Activated CD8-positive, alpha-beta memory T cell treated with anti-CD3 and anti-CD28 coated beads, Interleukin-2, amount 50 U/mL, for 4 hours (primary cell): Measurements from ENCODE around the gene PPP1R9B.

Experiments used
- DNase-seq: peaks from one replicate; pipeline ENCODE4 v3.0.0-alpha.2; 2020

The PPP1R9B gene

DNA sequence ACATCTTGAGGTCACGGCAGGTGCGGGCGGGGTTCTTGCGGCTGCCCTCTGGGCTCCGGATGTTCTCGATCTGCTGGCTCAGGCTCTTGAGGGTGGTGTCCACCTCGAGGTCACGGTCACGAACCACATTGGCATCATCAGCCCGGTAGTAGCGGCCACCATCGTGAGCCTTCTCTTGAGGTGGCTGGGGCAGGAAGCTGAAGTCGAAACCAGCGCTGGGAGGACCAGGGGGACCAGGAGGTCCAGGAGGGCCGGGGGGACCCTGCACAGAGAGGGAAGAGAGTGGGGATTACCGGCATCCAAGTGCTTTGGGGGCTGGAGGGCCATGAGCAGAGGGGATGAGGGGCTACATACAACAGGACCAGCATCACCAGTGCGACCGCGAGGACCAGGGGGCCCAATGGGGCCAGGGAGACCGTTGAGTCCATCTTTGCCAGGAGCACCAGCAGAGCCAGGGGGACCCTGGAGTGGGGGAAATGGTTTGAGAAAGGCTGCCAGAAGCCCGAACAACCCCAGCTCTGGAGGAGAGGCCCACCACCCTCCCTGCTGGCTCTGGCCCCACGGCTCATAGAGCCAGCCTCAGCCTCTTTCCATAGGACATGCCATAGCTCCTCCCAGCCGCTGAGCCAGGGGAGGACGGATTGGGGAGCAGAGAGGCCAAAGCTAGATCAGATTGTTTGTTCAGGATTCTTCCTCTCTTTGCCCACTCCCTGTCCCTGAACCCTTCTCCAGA is 36.4 kb upstream of the PPP1R9B start:
- DNase-seq, result no peak

- no peak for DNase-seq
Measured at GRCh38 chr17:50185631-50186471, 35.4 kb upstream of the PPP1R9B start.

GRCh38 chr17:50184611-50185398 is 34.3 kb upstream of the PPP1R9B start:
- no peak for DNase-seq

DNA sequence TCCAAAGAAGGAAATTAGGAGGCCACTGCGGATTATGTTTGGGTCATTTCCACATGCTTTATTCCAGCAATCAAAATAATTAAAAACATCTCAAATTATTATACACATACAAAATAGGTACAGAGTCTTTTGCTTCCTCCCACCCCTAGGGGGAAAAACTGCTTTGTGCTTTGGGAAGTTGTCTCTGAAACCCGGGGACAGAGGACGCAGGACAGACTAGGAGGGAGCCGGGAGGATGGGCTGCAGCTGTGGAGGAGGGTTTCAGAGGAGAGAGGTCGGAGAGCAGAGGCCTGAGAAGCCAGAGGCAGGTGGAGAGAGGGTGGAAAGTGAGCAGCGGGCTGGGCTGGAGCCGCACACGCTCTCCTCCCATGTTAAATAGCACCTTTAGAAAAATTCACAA is 33.6 kb upstream of the PPP1R9B start:
- DNase-seq, result no peak

DNA sequence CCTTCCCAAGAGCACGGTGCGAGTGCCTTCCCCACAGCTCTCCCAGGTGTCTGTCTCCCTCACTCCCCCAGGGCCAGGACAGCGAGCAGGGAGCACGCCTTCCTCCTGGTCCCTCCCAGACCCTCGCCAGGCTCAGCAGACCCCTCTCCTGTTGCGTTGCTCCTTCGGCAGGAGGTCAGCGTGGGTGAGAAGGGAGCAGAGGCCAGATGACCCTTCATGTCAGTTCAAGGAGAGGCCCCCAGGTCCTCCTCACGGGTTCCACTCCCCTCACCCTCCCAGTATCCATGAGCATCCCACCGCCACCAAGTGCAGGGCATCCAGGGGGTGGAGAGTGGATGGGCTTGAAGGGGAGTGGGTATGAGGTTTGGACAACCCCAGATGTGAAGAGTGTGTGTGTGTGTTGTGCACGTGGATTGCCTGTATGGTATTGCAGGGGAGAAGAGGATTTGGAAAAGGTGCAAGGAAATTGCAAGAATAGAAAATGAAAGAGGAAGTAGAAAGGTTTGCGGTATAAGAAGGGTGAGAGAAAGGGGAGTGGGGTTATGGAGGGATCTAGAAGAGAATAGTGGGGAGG is 33.0 kb upstream of the PPP1R9B start:
- no peak for DNase-seq

GRCh38 chr17:50182783-50183420 is 32.4 kb upstream of the PPP1R9B start:
- DNase-seq, result no peak

GRCh38 chr17:50181591-50182560 is 31.4 kb upstream of the PPP1R9B start:
- DNase-seq, result no peak

DNA sequence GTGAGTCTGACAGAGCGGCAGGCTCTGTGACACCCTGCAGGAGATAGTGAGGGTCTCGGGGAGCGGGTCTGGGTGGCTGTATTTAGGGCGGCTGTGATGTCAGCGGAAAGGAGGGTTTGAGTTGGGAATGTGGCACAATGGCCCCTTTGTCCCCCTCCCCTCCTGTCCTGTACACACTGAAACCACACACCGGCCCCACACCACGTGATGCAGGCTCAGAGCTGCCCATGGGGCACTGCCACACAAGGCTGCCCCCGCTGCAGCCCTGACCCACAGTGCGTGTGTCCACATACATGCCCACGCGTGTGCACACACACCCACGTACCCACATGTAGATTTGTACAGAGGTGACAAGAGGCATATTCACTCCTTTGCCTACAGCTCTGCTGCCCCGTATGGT is 30.7 kb upstream of the PPP1R9B start:
- no peak for DNase-seq

GRCh38 chr17:50180620-50181019 is 30.1 kb upstream of the PPP1R9B start:
- DNase-seq, result no peak

DNA sequence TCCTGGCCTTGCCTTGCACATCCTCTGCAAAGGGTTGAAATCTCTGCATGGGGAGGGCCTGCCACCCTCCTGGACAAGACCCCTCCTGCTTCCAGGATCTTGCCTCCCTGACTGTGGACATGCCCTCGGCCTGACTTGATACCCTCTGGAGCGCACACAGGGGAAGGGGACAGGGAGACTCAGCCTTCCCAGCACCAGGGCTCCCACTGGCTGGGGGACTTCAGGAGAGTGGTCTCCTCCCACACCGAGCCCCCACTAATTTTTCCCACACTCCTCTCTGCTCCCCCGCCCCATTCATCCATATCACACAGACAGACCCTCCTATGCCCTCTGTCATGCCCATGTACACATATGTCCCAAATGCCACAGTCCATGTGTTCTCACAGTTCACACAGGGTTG is 29.6 kb upstream of the PPP1R9B start:
- DNase-seq, result no peak

DNA sequence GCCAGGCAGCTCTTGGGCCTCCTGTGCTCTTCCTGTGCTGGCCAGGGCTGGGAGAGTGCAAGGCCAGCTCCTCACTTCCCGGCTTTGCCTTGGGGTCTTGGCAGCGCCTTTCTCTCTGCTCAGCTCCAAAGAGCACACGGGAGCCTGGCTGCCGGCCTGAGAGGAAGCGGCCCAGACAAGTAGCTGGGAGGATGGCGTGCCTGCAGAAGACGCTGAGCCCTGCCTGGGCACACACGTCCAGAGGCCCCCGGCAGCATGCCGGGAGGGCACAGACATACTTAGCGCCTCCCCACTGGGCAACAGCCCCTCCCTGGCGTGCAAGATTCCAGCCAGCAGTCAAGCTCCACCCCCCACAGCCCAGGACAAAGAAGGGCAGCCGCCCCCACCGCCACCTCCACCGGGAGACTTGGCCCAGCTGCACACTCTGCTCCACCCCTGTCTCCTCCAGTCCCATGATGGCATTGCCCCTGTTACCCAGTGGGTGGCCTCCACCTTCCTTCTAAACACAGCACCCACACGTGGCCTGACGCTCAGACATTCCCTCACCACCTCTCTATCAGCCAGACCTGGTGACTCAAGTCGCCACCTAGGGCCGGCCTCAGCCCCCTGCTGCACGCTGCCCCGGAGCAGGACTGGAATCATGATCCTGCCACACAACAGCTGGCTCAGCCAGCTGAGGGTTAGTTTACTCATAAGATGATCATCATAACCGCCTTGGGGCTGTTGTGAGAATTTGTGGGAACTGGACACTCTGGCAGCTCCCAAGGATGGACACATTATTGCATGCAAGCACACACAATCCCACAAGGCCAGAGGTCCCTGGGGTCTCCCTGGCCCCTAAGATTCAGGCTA is 27.7 kb upstream of the PPP1R9B start:
- peak; percentile 53 for DNase-seq

- no peak for DNase-seq
Measured at GRCh38 chr17:50177476-50177875, 27.0 kb upstream of the PPP1R9B start.

GRCh38 chr17:50176559-50177357 is 26.3 kb upstream of the PPP1R9B start:
- no peak for DNase-seq

DNA sequence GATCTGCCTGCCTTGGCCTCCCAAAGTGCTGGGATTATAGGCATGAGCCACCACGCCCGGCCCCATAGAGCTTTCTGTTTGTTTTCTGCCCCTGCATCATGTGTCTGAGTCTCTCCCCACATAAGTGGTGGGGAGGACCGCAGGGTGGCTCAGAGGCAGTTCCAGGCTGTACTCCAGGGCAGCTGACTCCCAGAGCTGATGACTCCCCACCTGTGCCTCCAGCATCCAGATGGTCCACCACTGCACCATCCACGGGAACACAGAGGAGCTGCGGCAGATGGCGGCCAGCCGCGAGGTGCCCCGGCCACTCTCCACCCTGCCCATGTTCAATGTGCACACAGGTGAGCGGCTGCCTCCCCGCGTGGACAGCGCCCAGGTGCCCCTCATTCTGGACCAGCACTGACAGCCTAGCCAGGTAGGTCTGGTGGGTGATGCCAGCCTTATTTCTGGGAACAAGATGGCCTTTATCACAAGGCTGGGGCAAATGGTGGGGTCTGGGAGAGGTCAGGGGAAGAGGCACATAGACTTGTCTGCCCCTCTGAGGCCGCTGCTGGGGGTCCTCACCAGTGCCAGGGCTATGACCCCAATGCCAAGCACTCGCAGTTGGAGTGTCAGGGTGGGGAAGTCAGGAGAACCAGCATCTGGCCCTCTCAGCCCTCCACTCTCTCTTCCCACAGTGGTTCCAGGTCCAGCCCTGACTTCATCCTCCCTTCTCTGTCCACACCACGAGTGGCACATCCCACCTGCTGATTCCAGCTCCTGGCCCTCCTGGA is 24.7 kb upstream of the PPP1R9B start:
- no peak for DNase-seq

GRCh38 chr17:50174444-50174843 is 24.0 kb upstream of the PPP1R9B start:
- DNase-seq, result no peak

DNA sequence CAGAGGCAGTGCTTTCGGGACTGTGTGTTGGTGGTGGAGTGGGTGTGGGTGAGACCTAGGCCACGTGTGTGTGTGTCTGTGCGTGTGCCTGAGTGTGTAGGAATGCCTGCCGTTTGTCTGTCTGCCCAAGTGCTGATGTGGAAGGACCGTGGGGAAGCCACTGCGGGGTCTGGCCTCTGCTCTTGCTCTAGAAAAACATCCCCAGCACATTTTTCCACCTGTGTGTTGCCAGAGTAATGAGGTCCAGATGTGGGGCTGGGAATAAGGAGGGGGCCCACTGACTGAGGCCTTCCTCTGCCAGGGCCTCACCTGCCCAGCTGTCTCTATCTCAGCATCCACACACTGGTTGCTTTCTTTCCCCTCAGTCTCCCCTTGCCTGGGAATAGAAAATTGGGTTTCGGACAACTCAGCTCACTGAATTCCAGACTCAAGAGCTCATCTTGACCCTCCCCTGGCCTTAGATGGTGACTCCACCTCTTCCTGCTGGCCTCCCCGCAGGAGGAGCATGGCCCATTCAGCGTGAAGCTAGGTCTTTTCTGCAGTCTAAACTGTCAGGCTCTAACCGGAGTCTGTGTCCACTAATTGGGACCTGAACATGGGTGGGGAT is 23.0 kb upstream of the PPP1R9B start:
- DNase-seq, result no peak

GRCh38 chr17:50172936-50173334 is 22.5 kb upstream of the PPP1R9B start:
- DNase-seq, result no peak

GRCh38 chr17:50172130-50172529 is 21.7 kb upstream of the PPP1R9B start:
- DNase-seq, result no peak
